Ascending aorta (tissue), 2 donors: ENCODE data around the gene ATPAF2. TPM values are rescaled to one million over a fixed set of nuclear protein-coding genes. Genes with fewer than 3 reads are reported as not detected.

Experiments
- DNase-seq, 2 donors: peaks; one replicate each; pipeline ENCODE4 v3.0.0-alpha.2; 2019; ENCODE audit warnings: low spot score in 2 of 2
- H3K27ac ChIP-seq, 2 donors: fragments of 200-600 bp; sonication (generic); one replicate each; pipeline ENCODE4 v1.5.1; 2016 to 2017; ENCODE audit warnings: mild to moderate bottlenecking in 1 of 2
- H3K27me3 ChIP-seq: fragments of 200-600 bp; sonication (generic); one replicate; pipeline ENCODE4 v1.5.1; 2017
- H3K36me3 ChIP-seq, 2 donors: fragments of 200-600 bp; sonication (generic); one replicate each; pipeline ENCODE4 v1.5.1; 2016
- H3K4me1 ChIP-seq, 2 donors: fragments of 200-600 bp; sonication (generic); one replicate each; pipeline ENCODE4 v1.5.1; 2016 to 2017; ENCODE audit warnings: mild to moderate bottlenecking in 1 of 2
- H3K4me3 ChIP-seq, 2 donors: fragments of 200-600 bp; sonication (generic); one replicate each; pipeline ENCODE4 v1.5.1; 2016 to 2017; ENCODE audit warnings: mild to moderate bottlenecking in 1 of 2
- H3K9me3 ChIP-seq, 2 donors: fragments of 200-600 bp; sonication (generic); one replicate each; pipeline ENCODE4 v1.5.1; 2016
- CTCF ChIP-seq, 3 experiments: fragments of 200-600 bp in 2 of 3; fragments of 450-650 bp in 1 of 3; sonication (generic) in 2 of 3; IDR thresholded peaks; one replicate each; pipeline ENCODE4 v1.5.1; 2016 to 2019; ENCODE audit warnings: antibody characterized with exemption in 3 of 3, mild to moderate bottlenecking in 1 of 3, moderate library complexity in 1 of 3
- intact Hi-C: fragments of 100-400 bp; cut with DNase I; formaldehyde crosslinking; loops from one replicate; pipeline ENCODE4 v1.15.1; 2023
- total RNA-seq: library from RNA; depleted of rRNA; stranded (reverse); fragments of >200 nt; gene quantifications from one replicate; pipeline ENCODE4 v1.1.0, GENCODE V29; 2016

The ATPAF2 gene
- total RNA-seq, 1 donor from 2014 or later = 2.6 TPM

- Histone ChIP-seq H3K36me3 (peaks cover 0 to 8% of the 10 kb centered on the region in 2 donors), H3K9me3 (no peaks in the 10 kb centered on the region), H3K27me3 (no peaks in the 10 kb centered on the region), H3K4me1 (no peaks in the 10 kb centered on the region), H3K27ac (no peak overlapping the region), H3K4me3 (no peak overlapping the region)
- no peak for TF ChIP-seq CTCF (IDR thresholded peaks at IDR 0.05)
- intact Hi-C loops = no loop called here
- DNase-seq = no peak
These were observed 53.4 kb downstream of the ATPAF2 start for GRCh38 chr17:17985555-17985954.

DNA sequence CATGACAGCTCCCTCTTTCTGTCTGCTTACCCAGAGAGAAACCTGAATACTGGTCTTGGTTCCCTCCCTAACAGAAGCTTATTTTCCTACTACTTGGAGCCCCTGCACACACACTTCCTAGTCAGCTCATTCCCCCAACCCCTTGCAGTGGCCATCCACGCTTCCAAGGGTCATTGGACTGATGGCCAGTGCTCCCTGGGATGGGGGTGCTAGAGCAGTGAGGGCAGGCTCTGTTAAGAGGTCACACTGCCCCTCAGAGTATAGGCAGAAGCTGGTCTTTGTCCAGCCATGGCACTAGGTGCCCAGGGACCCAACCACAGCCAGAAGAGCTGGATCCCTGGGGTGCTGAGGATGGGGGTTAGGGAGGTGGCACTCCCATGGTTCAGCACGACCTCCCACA is 53.8 kb downstream of the ATPAF2 start:
- no peak for DNase-seq
- intact Hi-C loops = no loop called here
- Histone ChIP-seq H3K4me3 (no peak overlapping the region), H3K9me3 (no peaks in the 10 kb centered on the region), H3K27ac (no peak overlapping the region), H3K4me1 (no peaks in the 10 kb centered on the region), H3K36me3 (peaks cover 0 to 8% of the 10 kb centered on the region in 2 donors), H3K27me3 (no peaks in the 10 kb centered on the region)
- TF ChIP-seq CTCF (IDR thresholded peaks at IDR 0.05) = no peak

DNA sequence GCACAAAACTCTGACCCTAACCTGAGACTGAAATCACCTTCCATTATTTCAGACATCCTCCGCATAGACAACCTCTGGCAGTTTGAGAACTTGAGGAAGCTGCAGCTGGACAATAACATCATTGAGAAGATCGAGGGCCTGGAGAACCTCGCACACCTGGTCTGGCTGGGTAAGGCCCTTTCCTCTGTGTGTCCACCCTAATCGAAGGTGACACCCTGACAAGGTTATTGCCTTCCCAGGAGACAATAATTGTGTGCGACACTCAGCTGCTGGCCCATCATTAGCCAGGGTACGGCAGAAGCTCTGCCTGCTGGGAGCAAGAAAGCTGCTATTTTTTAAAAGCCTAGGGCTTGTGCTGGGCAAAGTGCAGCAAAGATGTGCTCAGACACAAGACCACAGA is 55.2 kb downstream of the ATPAF2 start:
- Histone ChIP-seq H3K36me3 (peaks cover 0 to 8% of the 10 kb centered on the region in 2 donors), H3K9me3 (no peaks in the 10 kb centered on the region), H3K4me3 (no peak overlapping the region), H3K4me1 (no peaks in the 10 kb centered on the region), H3K27me3 (no peaks in the 10 kb centered on the region), H3K27ac (no peak overlapping the region)
- intact Hi-C loops = no loop called here
- TF ChIP-seq CTCF (IDR thresholded peaks at IDR 0.05) = no peak
- no peak for DNase-seq

- no peak overlapping the region for H3K27ac ChIP-seq
- no peak for DNase-seq
- no peaks in the 10 kb centered on the region for H3K27me3 ChIP-seq
- H3K4me3 ChIP-seq = no peak overlapping the region
- intact Hi-C loops = no loop called here
- H3K36me3 ChIP-seq = peaks cover 0 to 7% of the 10 kb centered on the region in 2 donors
- no peak for TF ChIP-seq CTCF (IDR thresholded peaks at IDR 0.05)
- no peaks in the 10 kb centered on the region for H3K4me1 ChIP-seq
- H3K9me3 ChIP-seq = no peaks in the 10 kb centered on the region
These were observed 55.6 kb downstream of the ATPAF2 start for GRCh38 chr17:17983376-17983775.

GRCh38 chr17:17982801-17983200 is 56.2 kb downstream of the ATPAF2 start:
- Histone ChIP-seq H3K4me1 (no peaks in the 10 kb centered on the region), H3K4me3 (no peak overlapping the region), H3K27ac (no peak overlapping the region), H3K9me3 (no peaks in the 10 kb centered on the region), H3K36me3 (peaks cover 0 to under 1% of the 10 kb centered on the region in 2 donors), H3K27me3 (no peaks in the 10 kb centered on the region)
- no peak for DNase-seq
- intact Hi-C loops = no loop called here
- no peak for TF ChIP-seq CTCF (IDR thresholded peaks at IDR 0.05)

- H3K4me1 ChIP-seq = no peaks in the 10 kb centered on the region
- intact Hi-C loops = no loop called here
- no peaks in the 10 kb centered on the region for H3K36me3 ChIP-seq
- no peak for DNase-seq
- no peak for TF ChIP-seq CTCF (IDR thresholded peaks at IDR 0.05)
- H3K27ac ChIP-seq = no peak overlapping the region
- no peaks in the 10 kb centered on the region for H3K9me3 ChIP-seq
- no peak overlapping the region for H3K4me3 ChIP-seq
- no peaks in the 10 kb centered on the region for H3K27me3 ChIP-seq
These were observed 57.6 kb downstream of the ATPAF2 start for GRCh38 chr17:17981330-17981729.
